DOHH2 (cell line): ENCODE measurements around the gene PDE8A.

Source experiments
- H3F3A ChIP-seq: fragments of 200-600 bp; sonication (generic), shearing (Covaris generic); 2 replicates; pipeline ENCODE4 v1.6.0; 2016; ENCODE audit warnings: antibody characterized with exemption, mild to moderate bottlenecking; ENCODE audit not compliant: control insufficient read depth, insufficient read depth
- H3K27ac ChIP-seq: fragments of 200-600 bp; sonication (generic); 2 replicates; pipeline ENCODE4 v1.5.1; 2014; ENCODE audit warnings: low read depth, mild to moderate bottlenecking, low read length, moderate library complexity
- H3K27me3 ChIP-seq: fragments of 200-600 bp; sonication (generic); 2 replicates; pipeline ENCODE4 v1.6.1; 2014; ENCODE audit warnings: mild to moderate bottlenecking, low read length, mixed read lengths; ENCODE audit not compliant: control insufficient read depth
- H3K36me3 ChIP-seq: fragments of 200-600 bp; sonication (generic); 2 replicates; pipeline ENCODE4 v1.6.1; 2014; ENCODE audit warnings: mild to moderate bottlenecking, low read length, moderate library complexity, mixed read lengths; ENCODE audit not compliant: control insufficient read depth
- H3K4me1 ChIP-seq: fragments of 200-600 bp; sonication (generic); 2 replicates; pipeline ENCODE4 v1.6.1; 2014; ENCODE audit warnings: mild to moderate bottlenecking, low read length, mixed read lengths; ENCODE audit not compliant: control insufficient read depth
- H3K4me2 ChIP-seq: fragments of 200-600 bp; sonication (generic); 2 replicates; pipeline ENCODE4 v1.6.0; 2014; ENCODE audit warnings: mild to moderate bottlenecking, low read length, moderate library complexity
- H3K4me3 ChIP-seq: fragments of 200-600 bp; sonication (generic); 2 replicates; pipeline ENCODE4 v1.5.1; 2014; ENCODE audit warnings: mild to moderate bottlenecking, low read length, mixed read lengths
- H3K79me2 ChIP-seq: fragments of 200-600 bp; sonication (generic); 2 replicates; pipeline ENCODE4 v1.6.1; 2014; ENCODE audit warnings: mild to moderate bottlenecking, low read length, mixed read lengths; ENCODE audit not compliant: control insufficient read depth
- H3K9me2 ChIP-seq: fragments of 200-600 bp; sonication (generic); replicated peaks from 2 replicates; pipeline ENCODE4 v1.6.1; 2014; ENCODE audit warnings: mild to moderate bottlenecking, low read length, mixed read lengths; ENCODE audit not compliant: control insufficient read depth
- H3K9me3 ChIP-seq: fragments of 200-600 bp; sonication (generic); 2 replicates; pipeline ENCODE4 v1.6.1; 2014; ENCODE audit warnings: antibody characterized with exemption, low read length, mixed read lengths; ENCODE audit not compliant: control insufficient read depth, insufficient read depth
- H4K20me1 ChIP-seq: fragments of 200-600 bp; sonication (generic); 2 replicates; pipeline ENCODE4 v1.6.0; 2014; ENCODE audit warnings: low read depth, mild to moderate bottlenecking, antibody characterized with exemption, low read length, moderate library complexity; ENCODE audit not compliant: control insufficient read depth, insufficient read depth
- CTCF ChIP-seq: fragments of 200-600 bp; sonication (generic); IDR thresholded peaks from one replicate; pipeline ENCODE4 v1.5.1; 2014; ENCODE audit warnings: antibody characterized with exemption, mild to moderate bottlenecking, low read depth, low read length; ENCODE audit not compliant: poor library complexity, severe bottlenecking
- EZH2phosphoT487 ChIP-seq: fragments of 200-600 bp; sonication (generic); IDR thresholded peaks from 2 replicates; pipeline ENCODE4 v1.6.1; 2017; ENCODE audit warnings: borderline replicate concordance, mild to moderate bottlenecking, antibody characterized with exemption, low read length, moderate library complexity, mixed read lengths

PDE8A gene

GRCh38 chr15:85118581-85118980 is 136.9 kb downstream of the PDE8A start:
- Histone ChIP-seq H3K79me2 (no peaks in the 10 kb centered on the region), H3K4me2 (no peak overlapping the region), H3K4me3 (no peak overlapping the region), H3K9me3 (no peaks in the 10 kb centered on the region), H3F3A (no peaks in the 10 kb centered on the region), H3K27ac (no peak overlapping the region), H3K4me1 (no peaks in the 10 kb centered on the region), H3K27me3 (no peaks in the 10 kb centered on the region), H3K36me3 (no peaks in the 10 kb centered on the region), H3K9me2 (no peaks in the 10 kb centered on the region), H4K20me1 (no peaks in the 10 kb centered on the region)
- TF ChIP-seq CTCF (no peak), EZH2phosphoT487 (no peak)

GRCh38 chr15:85120351-85121113 is 138.9 kb downstream of the PDE8A start:
- no peak overlapping the region for H3K27ac ChIP-seq
- H3K4me3 ChIP-seq: no peak overlapping the region
- no peak overlapping the region for H3K4me2 ChIP-seq
- no peak for TF ChIP-seq EZH2phosphoT487
- no peaks in the 10 kb centered on the region for H3K9me2 ChIP-seq
- H3K36me3 ChIP-seq: no peaks in the 10 kb centered on the region
- no peaks in the 10 kb centered on the region for H4K20me1 ChIP-seq
- H3K27me3 ChIP-seq: no peaks in the 10 kb centered on the region
- H3K79me2 ChIP-seq: no peaks in the 10 kb centered on the region
- H3K9me3 ChIP-seq: no peaks in the 10 kb centered on the region
- no peaks in the 10 kb centered on the region for H3K4me1 ChIP-seq
- H3F3A ChIP-seq: no peaks in the 10 kb centered on the region

GRCh38 chr15:85124173-85124572 is 142.5 kb downstream of the PDE8A start:
- Histone ChIP-seq H3K9me2 (no peaks in the 10 kb centered on the region), H3F3A (no peaks in the 10 kb centered on the region), H3K4me1 (no peaks in the 10 kb centered on the region), H3K27ac (no peak overlapping the region), H3K4me2 (no peak overlapping the region), H3K9me3 (no peaks in the 10 kb centered on the region), H4K20me1 (no peaks in the 10 kb centered on the region), H3K79me2 (no peaks in the 10 kb centered on the region), H3K36me3 (no peaks in the 10 kb centered on the region), H3K4me3 (no peak overlapping the region), H3K27me3 (no peaks in the 10 kb centered on the region)
- no peak for TF ChIP-seq CTCF
- TF ChIP-seq EZH2phosphoT487: no peak

- H3K9me3 ChIP-seq: no peaks in the 10 kb centered on the region
- TF ChIP-seq CTCF: no peak
- no peak for TF ChIP-seq EZH2phosphoT487
- no peaks in the 10 kb centered on the region for H3K4me1 ChIP-seq
- H3K27me3 ChIP-seq: no peaks in the 10 kb centered on the region
- H3K27ac ChIP-seq: no peak overlapping the region
- H3K36me3 ChIP-seq: no peaks in the 10 kb centered on the region
- H3K9me2 ChIP-seq: no peaks in the 10 kb centered on the region
- no peaks in the 10 kb centered on the region for H4K20me1 ChIP-seq
- no peaks in the 10 kb centered on the region for H3F3A ChIP-seq
- no peaks in the 10 kb centered on the region for H3K79me2 ChIP-seq
- H3K4me3 ChIP-seq: no peak overlapping the region
- H3K4me2 ChIP-seq: no peak overlapping the region
Observed at GRCh38 chr15:85125056-85125661, 143.5 kb downstream of the PDE8A start.
